Measurements from ENCODE around the gene MAST4.

DNA sequence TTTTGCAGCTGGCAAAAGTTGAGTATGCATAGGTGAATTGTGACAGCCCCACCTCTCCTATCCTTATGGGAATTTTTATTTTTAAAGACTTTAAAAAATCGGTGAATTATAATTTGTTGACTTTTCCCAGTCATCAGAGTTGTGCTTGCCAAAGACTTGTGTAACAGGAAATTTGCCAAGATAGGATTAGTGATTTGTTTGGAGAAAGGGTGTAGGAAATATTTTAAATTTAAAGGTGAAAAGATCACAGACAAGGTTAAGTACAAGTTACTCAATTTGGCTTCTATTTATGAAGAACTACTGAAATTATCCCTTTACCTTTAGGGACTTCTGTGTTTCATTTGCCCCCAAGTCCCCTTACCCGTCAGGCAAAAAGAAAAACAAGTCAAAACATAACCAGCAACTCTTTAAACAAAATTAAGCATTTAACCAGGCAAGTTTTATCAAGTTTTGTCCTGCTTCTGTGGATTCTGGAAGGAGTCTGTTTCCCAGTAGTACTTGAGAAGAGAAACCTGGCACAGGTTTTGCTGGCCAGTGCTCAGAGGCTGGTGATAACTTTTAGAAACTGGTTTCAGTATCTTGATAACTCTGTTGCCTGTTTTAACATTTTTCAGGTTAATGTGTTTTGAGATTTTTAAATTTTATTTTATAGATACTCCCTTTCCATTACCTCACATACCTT lies 285.4 kb downstream of the MAST4 start:
- TF ChIP-seq, protein P1, sequence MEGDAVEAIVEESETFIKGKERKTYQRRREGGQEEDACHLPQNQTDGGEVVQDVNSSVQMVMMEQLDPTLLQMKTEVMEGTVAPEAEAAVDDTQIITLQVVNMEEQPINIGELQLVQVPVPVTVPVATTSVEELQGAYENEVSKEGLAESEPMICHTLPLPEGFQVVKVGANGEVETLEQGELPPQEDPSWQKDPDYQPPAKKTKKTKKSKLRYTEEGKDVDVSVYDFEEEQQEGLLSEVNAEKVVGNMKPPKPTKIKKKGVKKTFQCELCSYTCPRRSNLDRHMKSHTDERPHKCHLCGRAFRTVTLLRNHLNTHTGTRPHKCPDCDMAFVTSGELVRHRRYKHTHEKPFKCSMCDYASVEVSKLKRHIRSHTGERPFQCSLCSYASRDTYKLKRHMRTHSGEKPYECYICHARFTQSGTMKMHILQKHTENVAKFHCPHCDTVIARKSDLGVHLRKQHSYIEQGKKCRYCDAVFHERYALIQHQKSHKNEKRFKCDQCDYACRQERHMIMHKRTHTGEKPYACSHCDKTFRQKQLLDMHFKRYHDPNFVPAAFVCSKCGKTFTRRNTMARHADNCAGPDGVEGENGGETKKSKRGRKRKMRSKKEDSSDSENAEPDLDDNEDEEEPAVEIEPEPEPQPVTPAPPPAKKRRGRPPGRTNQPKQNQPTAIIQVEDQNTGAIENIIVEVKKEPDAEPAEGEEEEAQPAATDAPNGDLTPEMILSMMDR (conservative IDR thresholded peaks at IDR 0.05 in 1 of 2, IDR thresholded peaks at IDR 0.05 in 1 of 2; ENCODE audit: low read depth in 1 of 2, low read length in 2 of 2): no peak
- TF ChIP-seq EZH2 (IDR thresholded peaks at IDR 0.05; ENCODE audit: low read length, missing control alignments): no peak

Measured in fibroblast of lung (primary cell).